Glutamatergic neuron (in vitro differentiated cells): ENCODE measurements around the gene UPF3A. TPM values are rescaled to one million over a fixed set of nuclear protein-coding genes. Genes with fewer than 3 reads are reported as not detected.
"Not testable (repeated sequence)": the region's sequence is repeated elsewhere in the genome, so short reads cannot be mapped to it uniquely, and the experiment has no call there.

Experiments
- DNase-seq: peaks from one replicate; pipeline ENCODE4 v3.0.0; 2022
- H3K27ac Mint-ChIP-seq: one replicate; pipeline ENCODE4 v1.8.0; 2020; ENCODE audit warnings: mild to moderate bottlenecking, mixed read lengths, inconsistent platforms; ENCODE audit not compliant: unreplicated experiment
- H3K27me3 Mint-ChIP-seq: one replicate; pipeline ENCODE4 v1.8.0; 2020; ENCODE audit warnings: mild to moderate bottlenecking, moderate library complexity, mixed read lengths, inconsistent platforms; ENCODE audit not compliant: unreplicated experiment
- H3K36me3 Mint-ChIP-seq: one replicate; pipeline ENCODE4 v1.8.0; 2020; ENCODE audit warnings: mild to moderate bottlenecking, mixed read lengths, inconsistent platforms; ENCODE audit not compliant: unreplicated experiment
- H3K4me1 Mint-ChIP-seq: one replicate; pipeline ENCODE4 v1.8.0; 2020; ENCODE audit warnings: mild to moderate bottlenecking, low read depth, mixed read lengths, inconsistent platforms; ENCODE audit not compliant: unreplicated experiment
- H3K4me3 Mint-ChIP-seq: one replicate; pipeline ENCODE4 v1.8.0; 2020; ENCODE audit warnings: mild to moderate bottlenecking, mixed read lengths, inconsistent platforms; ENCODE audit not compliant: unreplicated experiment
- H3K9me3 Mint-ChIP-seq: one replicate; pipeline ENCODE4 v1.8.0; 2020; ENCODE audit warnings: mild to moderate bottlenecking, moderate library complexity, mixed read lengths, inconsistent platforms; ENCODE audit not compliant: unreplicated experiment
- CTCF ChIP-seq: fragments of 200-600 bp; sonication (generic); IDR thresholded peaks from one replicate; pipeline ENCODE4 v1.5.0; 2021; ENCODE audit not compliant: partially characterized antibody, unreplicated experiment
- total RNA-seq: library from RNA; stranded (reverse); fragmentation: NEBNext Ultra II Directional; extraction: Animal tissue kit (Norgen Biotek cat#: 25700); gene quantifications from one replicate; pipeline ENCODE4 v1.2.1, GENCODE V29; 2021; ENCODE audit not compliant: unreplicated experiment

The UPF3A gene
- total RNA-seq, 1 donor from 2014 or later, result 108 TPM

- Mint-ChIP-seq H3K4me1 (no peaks in the 10 kb centered on the region), H3K27me3 (no peaks in the 10 kb centered on the region), H3K9me3 (no peaks in the 10 kb centered on the region), H3K4me3 (no peak overlapping the region), H3K27ac (no peak overlapping the region), H3K36me3 (no peaks in the 10 kb centered on the region)
- no peak for DNase-seq
- TF ChIP-seq CTCF, result no peak
Observed at GRCh38 chr13:114244637-114245036, 36.8 kb upstream of the UPF3A start.

- H3K27ac Mint-ChIP-seq, result no peak overlapping the region
- no peak for DNase-seq
- no peak overlapping the region for H3K4me3 Mint-ChIP-seq
- no peaks in the 10 kb centered on the region for H3K36me3 Mint-ChIP-seq
- H3K27me3 Mint-ChIP-seq, result no peaks in the 10 kb centered on the region
- no peaks in the 10 kb centered on the region for H3K4me1 Mint-ChIP-seq
- TF ChIP-seq CTCF, result no peak
- H3K9me3 Mint-ChIP-seq, result no peaks in the 10 kb centered on the region
Observed at GRCh38 chr13:114248011-114248410, 33.4 kb upstream of the UPF3A start.

DNA sequence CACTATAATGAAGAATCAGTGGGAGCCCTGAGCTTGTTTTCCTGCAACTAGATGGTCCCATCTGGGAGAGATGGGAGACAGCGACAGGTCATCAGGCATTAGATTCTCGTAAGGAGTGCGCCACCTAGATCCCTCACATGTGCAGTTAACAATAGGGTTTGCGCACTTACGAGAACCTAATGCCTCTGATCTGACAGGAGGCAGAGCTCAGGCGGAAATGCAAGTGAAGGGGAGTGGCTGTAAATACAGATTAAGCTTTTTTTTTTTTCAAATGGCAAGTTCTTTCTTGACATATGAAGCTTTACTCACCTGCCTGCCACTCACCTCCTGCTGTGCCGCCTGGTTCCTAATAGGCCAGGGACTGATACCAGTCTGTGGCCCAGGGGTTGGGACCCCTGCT lies 32.3 kb upstream of the UPF3A start:
- no peaks in the 10 kb centered on the region for H3K4me1 Mint-ChIP-seq
- H3K36me3 Mint-ChIP-seq, result no peaks in the 10 kb centered on the region

DNA sequence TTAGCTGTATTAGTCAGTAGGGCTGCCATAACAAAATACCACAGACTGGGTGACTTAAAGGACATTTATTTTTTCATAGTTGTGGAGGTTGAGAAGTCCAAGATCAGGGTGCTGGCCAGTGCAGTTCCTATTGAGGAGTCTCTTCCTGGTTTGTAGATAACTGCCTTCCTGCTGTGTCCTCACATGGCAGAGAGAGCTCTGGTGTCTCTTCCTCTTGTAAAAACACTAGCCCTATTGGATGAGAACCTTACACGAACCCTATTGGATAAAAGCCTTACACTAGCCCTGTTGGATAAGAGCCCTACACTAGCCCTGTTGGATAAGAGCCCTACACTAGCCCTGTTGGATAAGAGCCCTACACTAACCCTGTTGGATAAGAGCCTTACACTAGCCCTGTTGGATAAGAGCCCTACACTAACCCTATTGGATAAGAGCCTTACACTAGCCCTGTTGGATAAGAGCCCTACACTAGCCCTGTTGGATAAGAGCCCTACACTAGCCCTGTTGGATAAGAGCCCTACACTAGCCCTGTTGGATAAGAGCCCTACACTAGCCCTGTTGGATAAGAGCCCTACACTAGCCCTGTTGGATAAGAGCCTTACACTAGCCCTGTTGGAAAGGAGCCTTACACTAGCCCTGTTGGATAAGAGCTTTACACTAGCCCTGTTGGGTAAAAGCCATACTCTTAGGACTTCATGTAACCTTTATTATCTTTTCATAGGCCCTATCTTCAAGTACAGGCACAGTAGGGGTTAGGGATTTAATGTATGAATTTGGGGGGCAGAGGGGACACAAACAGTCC lies 29.6 kb upstream of the UPF3A start:
- H3K27me3 Mint-ChIP-seq, H3K9me3 Mint-ChIP-seq, H3K4me3 Mint-ChIP-seq, H3K27ac Mint-ChIP-seq, H3K36me3 Mint-ChIP-seq, H3K4me1 Mint-ChIP-seq, DNase-seq: not testable (repeated sequence)

More for the DNA sequence above, 32.3 kb upstream of the UPF3A start:
- H3K27me3 Mint-ChIP-seq, result no peaks in the 10 kb centered on the region
- H3K27ac Mint-ChIP-seq, result no peak overlapping the region
- no peak for DNase-seq
- no peak for TF ChIP-seq CTCF
- no peak overlapping the region for H3K4me3 Mint-ChIP-seq
- no peaks in the 10 kb centered on the region for H3K9me3 Mint-ChIP-seq

DNA sequence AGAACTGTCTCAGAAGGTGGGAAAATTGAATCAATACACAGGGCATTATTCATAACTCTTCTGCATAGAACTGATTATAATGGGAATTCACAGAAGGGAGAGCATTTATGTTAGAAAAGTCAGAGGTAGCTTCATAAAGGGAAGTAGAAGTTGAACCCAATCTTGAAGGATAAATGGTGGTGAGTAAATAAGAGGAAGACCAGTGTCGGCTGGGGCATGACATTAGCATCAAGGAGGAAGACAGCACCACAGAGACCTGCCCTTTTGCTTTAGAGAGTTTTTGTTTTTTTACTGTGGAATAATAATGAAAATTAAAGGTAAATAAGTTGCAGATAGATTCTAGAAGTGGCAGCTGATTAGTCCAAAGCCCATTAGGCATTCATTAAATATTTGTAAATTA lies 24.9 kb upstream of the UPF3A start:
- Mint-ChIP-seq H3K4me3 (no peak overlapping the region), H3K4me1 (peaks cover 4% of the 10 kb centered on the region), H3K36me3 (no peaks in the 10 kb centered on the region), H3K27me3 (no peaks in the 10 kb centered on the region), H3K27ac (no peak overlapping the region), H3K9me3 (no peaks in the 10 kb centered on the region)
- TF ChIP-seq CTCF, result no peak
- DNase-seq, result no peak
